ENCODE results near the gene PDCD1. TPM values are rescaled to one million over a fixed set of nuclear protein-coding genes. Genes with fewer than 3 reads are reported as not detected.

The PDCD1 gene
- total and polyA plus RNA-seq, 2 of the 13 experiments (the other 11 are each of a cell fraction or from before 2014, with no cell fraction given): 0.04 TPM; not detected in 1

GRCh38 chr2:241850544-241851324 lies 8.0 kb downstream of the PDCD1 start (continued):
- TF ChIP-seq EZH2 (conservative IDR thresholded peaks at IDR 0.05; ENCODE audit: low read depth, low read length) (peak; percentile 33; the same call in 1 of the 2 replicates), HBP1 (CRISPR knock-in tag; IDR thresholded peaks at IDR 0.05; ENCODE audit: low read depth) (no peak), EEA1 (CRISPR knock-in tag; IDR thresholded peaks at IDR 0.05; ENCODE audit: borderline replicate concordance) (0 out of 2 replicates have a peak, but pooled peaks have one; percentile 38), ZFP91 (CRISPR knock-in tag; IDR thresholded peaks at IDR 0.05; ENCODE audit: borderline replicate concordance) (peak; percentile 14; the same call in 1 of the 2 replicates), DNMT1 (CRISPR knock-in tag; IDR thresholded peaks at IDR 0.05) (0 out of 2 replicates have a peak, but pooled peaks have one; percentile 28), EED (CRISPR knock-in tag; IDR thresholded peaks at IDR 0.05) (0 out of 2 replicates have a peak, but pooled peaks have one; percentile 26), CHCHD3 (CRISPR knock-in tag; IDR thresholded peaks at IDR 0.05) (0 out of 2 replicates have a peak, but pooled peaks have one; percentile 76), CAMTA2 (CRISPR knock-in tag; IDR thresholded peaks at IDR 0.05; ENCODE audit: borderline replicate concordance) (peak; percentile 62; the same call in 1 of the 2 replicates), ZNF235 (CRISPR knock-in tag; IDR thresholded peaks at IDR 0.05; ENCODE audit: borderline replicate concordance) (no peak), XRCC5 (optimal IDR thresholded peaks at IDR 0.05; ENCODE audit: low read length) (no peak), ZNF563 (CRISPR knock-in tag; IDR thresholded peaks at IDR 0.05) (0 out of 2 replicates have a peak, but pooled peaks have one; percentile 32), HNRNPH1 (optimal IDR thresholded peaks at IDR 0.05; ENCODE audit: low read depth, low read length) (no peak), GATAD1 (CRISPR knock-in tag; IDR thresholded peaks at IDR 0.05) (no peak), FOXO1 (CRISPR knock-in tag; IDR thresholded peaks at IDR 0.05) (0 out of 2 replicates have a peak, but pooled peaks have one; percentile 2), ZFP90 (CRISPR knock-in tag; IDR thresholded peaks at IDR 0.05; ENCODE audit: borderline replicate concordance) (no peak), TBX2 (CRISPR knock-in tag; IDR thresholded peaks at IDR 0.05; ENCODE audit: borderline replicate concordance) (peak; percentile 42; the same call in 1 of the 2 replicates)
